ENCODE data around the gene SLC39A9. TPM values are rescaled to one million over a fixed set of nuclear protein-coding genes. Genes with fewer than 3 reads are reported as not detected.

The SLC39A9 gene
- total and polyA plus RNA-seq, 10 of the 15 experiments (the other 5 are each of a cell fraction or from before 2014, with no cell fraction given): 19.9 to 109 (median 46.9) TPM

DNA sequence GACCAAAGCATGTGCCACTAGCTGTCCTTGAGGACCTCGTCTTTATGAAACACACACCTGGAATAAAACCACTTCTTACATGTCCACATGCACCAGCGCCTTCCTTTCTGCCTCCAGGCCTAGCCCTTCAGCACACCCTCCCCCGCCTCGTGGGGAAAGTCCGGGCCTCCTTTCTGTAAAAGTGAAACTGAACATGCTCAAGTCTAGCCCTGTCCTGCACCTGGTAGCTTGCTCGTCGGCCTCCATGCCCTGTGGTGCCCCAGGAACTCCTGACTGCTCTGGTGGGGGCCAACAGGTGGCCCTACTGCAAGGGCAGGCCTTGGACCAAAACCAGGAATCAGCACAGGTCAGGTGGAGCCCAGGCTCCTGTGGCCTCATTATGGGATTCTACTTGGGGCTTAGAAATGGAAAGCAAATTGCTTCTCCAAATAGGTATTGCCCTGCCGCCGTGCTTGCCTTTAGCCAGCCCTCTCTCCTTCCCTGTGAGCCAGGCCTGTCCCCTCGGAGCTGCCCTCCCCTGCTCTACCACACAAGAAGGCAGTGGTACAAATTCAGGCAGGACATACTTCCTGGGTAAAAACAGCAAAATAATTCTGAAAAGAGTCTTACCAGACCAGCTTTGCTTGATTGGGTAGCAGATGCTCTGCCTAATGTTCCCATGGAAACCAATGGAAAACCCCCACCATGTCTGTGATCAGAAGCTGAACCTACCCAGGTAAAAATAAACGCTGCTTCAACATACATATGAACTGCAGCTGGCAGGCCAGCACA lies 43.9 kb upstream of the SLC39A9 start (continued):
- TF ChIP-seq, protein P1, sequence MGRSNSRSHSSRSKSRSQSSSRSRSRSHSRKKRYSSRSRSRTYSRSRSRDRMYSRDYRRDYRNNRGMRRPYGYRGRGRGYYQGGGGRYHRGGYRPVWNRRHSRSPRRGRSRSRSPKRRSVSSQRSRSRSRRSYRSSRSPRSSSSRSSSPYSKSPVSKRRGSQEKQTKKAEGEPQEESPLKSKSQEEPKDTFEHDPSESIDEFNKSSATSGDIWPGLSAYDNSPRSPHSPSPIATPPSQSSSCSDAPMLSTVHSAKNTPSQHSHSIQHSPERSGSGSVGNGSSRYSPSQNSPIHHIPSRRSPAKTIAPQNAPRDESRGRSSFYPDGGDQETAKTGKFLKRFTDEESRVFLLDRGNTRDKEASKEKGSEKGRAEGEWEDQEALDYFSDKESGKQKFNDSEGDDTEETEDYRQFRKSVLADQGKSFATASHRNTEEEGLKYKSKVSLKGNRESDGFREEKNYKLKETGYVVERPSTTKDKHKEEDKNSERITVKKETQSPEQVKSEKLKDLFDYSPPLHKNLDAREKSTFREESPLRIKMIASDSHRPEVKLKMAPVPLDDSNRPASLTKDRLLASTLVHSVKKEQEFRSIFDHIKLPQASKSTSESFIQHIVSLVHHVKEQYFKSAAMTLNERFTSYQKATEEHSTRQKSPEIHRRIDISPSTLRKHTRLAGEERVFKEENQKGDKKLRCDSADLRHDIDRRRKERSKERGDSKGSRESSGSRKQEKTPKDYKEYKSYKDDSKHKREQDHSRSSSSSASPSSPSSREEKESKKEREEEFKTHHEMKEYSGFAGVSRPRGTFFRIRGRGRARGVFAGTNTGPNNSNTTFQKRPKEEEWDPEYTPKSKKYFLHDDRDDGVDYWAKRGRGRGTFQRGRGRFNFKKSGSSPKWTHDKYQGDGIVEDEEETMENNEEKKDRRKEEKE (IDR thresholded peaks at IDR 0.05): no peak
- TF ChIP-seq FOXM1 (IDR thresholded peaks at IDR 0.05; ENCODE audit: low read depth, low read length) (no peak; the same call in 1 of the 2 replicates), BRCA1 (IDR thresholded peaks at IDR 0.05; ENCODE audit: low read depth, low read length) (no peak), POLR2AphosphoS5 (IDR thresholded peaks at IDR 0.05; ENCODE audit: low read length) (peak; percentile 69; the same call in 1 of the 2 replicates), WRNIP1 (IDR thresholded peaks at IDR 0.05; ENCODE audit: borderline replicate concordance, low read depth, low read length) (no peak), EED (IDR thresholded peaks at IDR 0.05; ENCODE audit: low read depth) (peak; percentile 71), NR2C1 (IDR thresholded peaks at IDR 0.05) (no peak), ZNF274 (IDR thresholded peaks at IDR 0.05; ENCODE audit: insufficient read depth, insufficient read length) (no peak)
- TF ChIP-seq, protein P2, sequence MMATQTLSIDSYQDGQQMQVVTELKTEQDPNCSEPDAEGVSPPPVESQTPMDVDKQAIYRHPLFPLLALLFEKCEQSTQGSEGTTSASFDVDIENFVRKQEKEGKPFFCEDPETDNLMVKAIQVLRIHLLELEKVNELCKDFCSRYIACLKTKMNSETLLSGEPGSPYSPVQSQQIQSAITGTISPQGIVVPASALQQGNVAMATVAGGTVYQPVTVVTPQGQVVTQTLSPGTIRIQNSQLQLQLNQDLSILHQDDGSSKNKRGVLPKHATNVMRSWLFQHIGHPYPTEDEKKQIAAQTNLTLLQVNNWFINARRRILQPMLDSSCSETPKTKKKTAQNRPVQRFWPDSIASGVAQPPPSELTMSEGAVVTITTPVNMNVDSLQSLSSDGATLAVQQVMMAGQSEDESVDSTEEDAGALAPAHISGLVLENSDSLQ (IDR thresholded peaks at IDR 0.05): no peak
- TF ChIP-seq, protein P3, sequence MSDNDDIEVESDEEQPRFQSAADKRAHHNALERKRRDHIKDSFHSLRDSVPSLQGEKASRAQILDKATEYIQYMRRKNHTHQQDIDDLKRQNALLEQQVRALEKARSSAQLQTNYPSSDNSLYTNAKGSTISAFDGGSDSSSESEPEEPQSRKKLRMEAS (IDR thresholded peaks at IDR 0.05; ENCODE audit: low read depth, low read length): peak; percentile 83
